ENCODE data around the gene TRIM27.
"Not testable (repeated sequence)": the region's sequence is repeated elsewhere in the genome, so short reads cannot be mapped to it uniquely, and the experiment has no call there.

- TF ChIP-seq CTCF, POLR2A, EP300 (IDR thresholded peaks at IDR 0.05): not testable (repeated sequence)
These were observed 25.9 kb upstream of the TRIM27 start for GRCh38 chr6:28949656-28950195.

Measured in ovary (tissue), 3 donors.